GM06990 (cell line): ENCODE results near the gene CRIP3.
A peak's percentile ranks its signal among the peaks of the same experiment; 100 is the strongest.

Experiments used
- DNase-seq: peaks from one replicate; pipeline ENCODE4 v3.0.0-alpha.2; 2011; ENCODE audit not compliant: insufficient read length; ENCODE audit errors: extremely low read depth
- H3K27me3 ChIP-seq: replicated peaks from 2 replicates; pipeline ENCODE4 v1.6.0; 2011; ENCODE audit warnings: low read length; ENCODE audit not compliant: control insufficient read depth, insufficient read depth
- H3K36me3 ChIP-seq: 2 replicates; pipeline ENCODE4 v1.5.1; 2011; ENCODE audit warnings: low read length; ENCODE audit not compliant: control insufficient read depth, insufficient read depth
- H3K4me3 ChIP-seq: replicated peaks from 2 replicates; pipeline ENCODE4 v1.5.1; 2011; ENCODE audit warnings: low read depth, mild to moderate bottlenecking, control low read depth, low read length
- CTCF ChIP-seq: IDR thresholded peaks from 2 replicates; pipeline ENCODE4 v1.5.1; 2011; ENCODE audit warnings: low read length, control low read depth, mild to moderate bottlenecking, inconsistent platforms; ENCODE audit not compliant: insufficient read depth, poor library complexity, severe bottlenecking

The CRIP3 gene

GRCh38 chr6:43276577-43277305 is 31.9 kb downstream of the CRIP3 start:
- no peak overlapping the region for H3K4me3 ChIP-seq
- no peak for TF ChIP-seq CTCF

GRCh38 chr6:43275801-43276576 is 32.6 kb downstream of the CRIP3 start:
- no peaks in the 10 kb centered on the region for H3K36me3 ChIP-seq
- DNase-seq, result no peak
- H3K4me3 ChIP-seq, result peak overlapping the region; percentile 47
- no peaks in the 10 kb centered on the region; the same call in 1 of the 2 replicates for H3K27me3 ChIP-seq
- no peak for TF ChIP-seq CTCF

More at GRCh38 chr6:43276577-43277305, 31.9 kb downstream of the CRIP3 start:
- Histone ChIP-seq H3K36me3 (no peaks in the 10 kb centered on the region), H3K27me3 (no peaks in the 10 kb centered on the region; the same call in 1 of the 2 replicates)
- DNase-seq, result no peak

- DNase-seq, result no peak
- H3K27me3 ChIP-seq, result no peaks in the 10 kb centered on the region; the same call in 1 of the 2 replicates
These were observed 33.6 kb downstream of the CRIP3 start for GRCh38 chr6:43274916-43275597.

GRCh38 chr6:43274127-43274915 is 34.3 kb downstream of the CRIP3 start:
- DNase-seq, result no peak
- H3K27me3 ChIP-seq, result no peaks in the 10 kb centered on the region; the same call in 1 of the 2 replicates
- no peaks in the 10 kb centered on the region for H3K36me3 ChIP-seq
- no peak for TF ChIP-seq CTCF
- H3K4me3 ChIP-seq, result no peak overlapping the region

More at GRCh38 chr6:43274916-43275597, 33.6 kb downstream of the CRIP3 start:
- Histone ChIP-seq H3K4me3 (peak overlapping the region; percentile 47), H3K36me3 (no peaks in the 10 kb centered on the region)
- no peak for TF ChIP-seq CTCF

GRCh38 chr6:43273707-43274106 is 34.9 kb downstream of the CRIP3 start:
- Histone ChIP-seq H3K4me3 (no peak overlapping the region), H3K27me3 (no peaks in the 10 kb centered on the region; the same call in 1 of the 2 replicates), H3K36me3 (no peaks in the 10 kb centered on the region)
- no peak for DNase-seq
- no peak for TF ChIP-seq CTCF
